ENCODE data around the gene IGF2R. TPM values are rescaled to one million over a fixed set of nuclear protein-coding genes. Genes with fewer than 3 reads are reported as not detected.
"Not testable (repeated sequence)": the region's sequence is repeated elsewhere in the genome, so short reads cannot be mapped to it uniquely, and the experiment has no call there.

Gene IGF2R
- polyA plus RNA-seq, 4 donors, result 55.1 to 59.1 (median 57.3) TPM

GRCh38 chr6:160088784-160089533 lies 120.1 kb downstream of the IGF2R start:
- DNase-seq (ENCODE audit: low read depth in 4 of 4, low spot score in 3 of 4), result no peak

GRCh38 chr6:160089534-160089897 lies 120.6 kb downstream of the IGF2R start:
- no peak for DNase-seq (ENCODE audit: low read depth in 4 of 4, low spot score in 3 of 4)

GRCh38 chr6:160090442-160091239 lies 121.8 kb downstream of the IGF2R start:
- not testable (repeated sequence) for DNase-seq (ENCODE audit: low read depth in 4 of 4, low spot score in 3 of 4)

GRCh38 chr6:160092176-160092575 lies 123.3 kb downstream of the IGF2R start:
- not testable (repeated sequence) for DNase-seq (ENCODE audit: low read depth in 4 of 4, low spot score in 3 of 4)

- no peak for DNase-seq (ENCODE audit: low read depth in 4 of 4, low spot score in 3 of 4)
Observed at GRCh38 chr6:160092602-160093001, 123.7 kb downstream of the IGF2R start.

GRCh38 chr6:160093061-160093460 lies 124.2 kb downstream of the IGF2R start:
- no peak for DNase-seq (ENCODE audit: low read depth in 4 of 4, low spot score in 3 of 4)

- no peak for DNase-seq (ENCODE audit: low read depth in 4 of 4, low spot score in 3 of 4)
Observed at GRCh38 chr6:160093946-160094345, 125.1 kb downstream of the IGF2R start.

GRCh38 chr6:160095146-160095845 lies 126.4 kb downstream of the IGF2R start:
- DNase-seq (ENCODE audit: low read depth in 4 of 4, low spot score in 3 of 4), result no peak

- no peak for DNase-seq (ENCODE audit: low read depth in 4 of 4, low spot score in 3 of 4)
Observed at GRCh38 chr6:160101277-160102205, 132.7 kb downstream of the IGF2R start.

- no peak for DNase-seq (ENCODE audit: low read depth in 4 of 4, low spot score in 3 of 4)
Observed at GRCh38 chr6:160102399-160102798, 133.5 kb downstream of the IGF2R start.

- no peak for DNase-seq (ENCODE audit: low read depth in 4 of 4, low spot score in 3 of 4)
Observed at GRCh38 chr6:160102956-160103824, 134.3 kb downstream of the IGF2R start.

GRCh38 chr6:160103825-160104100 lies 134.9 kb downstream of the IGF2R start:
- no peak for DNase-seq (ENCODE audit: low read depth in 4 of 4, low spot score in 3 of 4)

GRCh38 chr6:160104821-160105517 lies 136.1 kb downstream of the IGF2R start:
- DNase-seq (ENCODE audit: low read depth in 4 of 4, low spot score in 3 of 4), result no peak

GRCh38 chr6:160106010-160106409 lies 137.1 kb downstream of the IGF2R start:
- DNase-seq (ENCODE audit: low read depth in 4 of 4, low spot score in 3 of 4), result no peak

- DNase-seq (ENCODE audit: low read depth in 4 of 4, low spot score in 3 of 4), result no peak
Observed at GRCh38 chr6:160106701-160107100, 137.8 kb downstream of the IGF2R start.

- no peak for DNase-seq (ENCODE audit: low read depth in 4 of 4, low spot score in 3 of 4)
Observed at GRCh38 chr6:160108077-160108476, 139.2 kb downstream of the IGF2R start.

GRCh38 chr6:160110586-160111123 lies 141.8 kb downstream of the IGF2R start:
- DNase-seq (ENCODE audit: low read depth in 4 of 4, low spot score in 3 of 4), result no peak

- DNase-seq (ENCODE audit: low read depth in 4 of 4, low spot score in 3 of 4), result no peak
Observed at GRCh38 chr6:160111806-160112205, 142.9 kb downstream of the IGF2R start.
